Measurements from ENCODE around the gene CRISPLD2.

Gene CRISPLD2

GRCh38 chr16:84887207-84887606 lies 67.4 kb downstream of the CRISPLD2 start:
- TF ChIP-seq CTCF (IDR thresholded peaks at IDR 0.05; ENCODE audit: low read depth, low read length): no peak
- Histone ChIP-seq H3K4me3 (ENCODE audit: low read depth, low read length) (no peak overlapping the region), H3K27me3 (ENCODE audit: insufficient read depth, low read depth, severe bottlenecking) (no peaks in the 10 kb centered on the region), H3K36me3 (no peaks in the 10 kb centered on the region), H3K27ac (no peak overlapping the region), H3K9me3 (ENCODE audit: severe bottlenecking) (no peaks in the 10 kb centered on the region)
- peak; percentile 22 for DNase-seq

GRCh38 chr16:84888450-84888849 lies 68.7 kb downstream of the CRISPLD2 start:
- H3K27me3 ChIP-seq (ENCODE audit: insufficient read depth, low read depth, severe bottlenecking): no peaks in the 10 kb centered on the region
- TF ChIP-seq CTCF (IDR thresholded peaks at IDR 0.05; ENCODE audit: low read depth, low read length): no peak
- no peaks in the 10 kb centered on the region for H3K36me3 ChIP-seq
- H3K9me3 ChIP-seq (ENCODE audit: severe bottlenecking): no peaks in the 10 kb centered on the region
- no peak overlapping the region for H3K4me3 ChIP-seq (ENCODE audit: low read depth, low read length)
- DNase-seq: no peak
- H3K27ac ChIP-seq: no peak overlapping the region

- TF ChIP-seq CTCF (IDR thresholded peaks at IDR 0.05; ENCODE audit: low read depth, low read length): no peak
- Histone ChIP-seq H3K9me3 (ENCODE audit: severe bottlenecking) (no peaks in the 10 kb centered on the region), H3K27ac (no peak overlapping the region), H3K27me3 (ENCODE audit: insufficient read depth, low read depth, severe bottlenecking) (no peaks in the 10 kb centered on the region), H3K4me3 (ENCODE audit: low read depth, low read length) (no peak overlapping the region), H3K36me3 (no peaks in the 10 kb centered on the region)
- no peak for DNase-seq
These were observed 69.3 kb downstream of the CRISPLD2 start for GRCh38 chr16:84889066-84889465.

GRCh38 chr16:84890427-84890826 lies 70.6 kb downstream of the CRISPLD2 start:
- TF ChIP-seq CTCF (IDR thresholded peaks at IDR 0.05; ENCODE audit: low read depth, low read length): no peak
- H3K9me3 ChIP-seq (ENCODE audit: severe bottlenecking): no peaks in the 10 kb centered on the region
- no peak overlapping the region for H3K27ac ChIP-seq
- no peaks in the 10 kb centered on the region for H3K36me3 ChIP-seq
- no peak for DNase-seq
- H3K27me3 ChIP-seq (ENCODE audit: insufficient read depth, low read depth, severe bottlenecking): no peaks in the 10 kb centered on the region
- no peak overlapping the region for H3K4me3 ChIP-seq (ENCODE audit: low read depth, low read length)

- Histone ChIP-seq H3K4me3 (ENCODE audit: low read depth, low read length) (no peak overlapping the region), H3K27ac (no peak overlapping the region), H3K9me3 (ENCODE audit: severe bottlenecking) (no peaks in the 10 kb centered on the region), H3K36me3 (no peaks in the 10 kb centered on the region), H3K27me3 (ENCODE audit: insufficient read depth, low read depth, severe bottlenecking) (no peaks in the 10 kb centered on the region)
- no peak for TF ChIP-seq CTCF (IDR thresholded peaks at IDR 0.05; ENCODE audit: low read depth, low read length)
- no peak for DNase-seq
These were observed 71.5 kb downstream of the CRISPLD2 start for GRCh38 chr16:84891149-84891795.

GRCh38 chr16:84892097-84892496 lies 72.3 kb downstream of the CRISPLD2 start:
- no peak for TF ChIP-seq CTCF (IDR thresholded peaks at IDR 0.05; ENCODE audit: low read depth, low read length)
- Histone ChIP-seq H3K36me3 (no peaks in the 10 kb centered on the region), H3K27ac (no peak overlapping the region), H3K9me3 (ENCODE audit: severe bottlenecking) (no peaks in the 10 kb centered on the region), H3K27me3 (ENCODE audit: insufficient read depth, low read depth, severe bottlenecking) (no peaks in the 10 kb centered on the region), H3K4me3 (ENCODE audit: low read depth, low read length) (no peak overlapping the region)
- no peak for DNase-seq
